WTC11 (cell line): ENCODE measurements around the gene TPD52L2.

Experiments used
- ATF3 ChIP-seq: sonication (generic); formaldehyde crosslinking; conservative IDR thresholded peaks from 2 replicates; pipeline ENCODE4 v1.8.1; 2022; ENCODE audit warnings: mild to moderate bottlenecking, missing genetic modification reagents
- CTCF ChIP-seq: fragments of 200-600 bp; IDR thresholded peaks from 2 replicates; pipeline ENCODE4 v1.8.0; 2022; ENCODE audit warnings: antibody characterized with exemption
- E2F1 ChIP-seq: sonication (generic); formaldehyde crosslinking; IDR thresholded peaks from 2 replicates; pipeline ENCODE4 v1.8.0; 2022; ENCODE audit warnings: mild to moderate bottlenecking, missing genetic modification reagents
- ELF4 ChIP-seq: sonication (generic); formaldehyde crosslinking; IDR thresholded peaks from 2 replicates; pipeline ENCODE4 v1.8.1; 2022; ENCODE audit warnings: low read depth, mild to moderate bottlenecking, moderate library complexity, missing genetic modification reagents
- FOXP4 ChIP-seq: sonication (generic); formaldehyde crosslinking; IDR thresholded peaks from 2 replicates; pipeline ENCODE4 v1.8.0; 2022; ENCODE audit warnings: mild to moderate bottlenecking, missing genetic modification reagents
- JUN ChIP-seq: sonication (generic); formaldehyde crosslinking; IDR thresholded peaks from 2 replicates; pipeline ENCODE4 v1.8.0; 2023; ENCODE audit warnings: mild to moderate bottlenecking, missing genetic modification reagents
- MAX ChIP-seq: sonication (generic); formaldehyde crosslinking; IDR thresholded peaks from 2 replicates; pipeline ENCODE4 v1.8.0; 2022; ENCODE audit warnings: mild to moderate bottlenecking, missing genetic modification reagents
- NR2C2 ChIP-seq: sonication (generic); formaldehyde crosslinking; IDR thresholded peaks from 2 replicates; pipeline ENCODE4 v1.8.0; 2022; ENCODE audit warnings: mild to moderate bottlenecking, missing genetic modification reagents
- OVOL2 ChIP-seq: fragments of 250-450 bp; sonication (Bioruptor Pico); IDR thresholded peaks from 2 replicates; pipeline ENCODE4 v1.9.0; 2021; ENCODE audit warnings: mild to moderate bottlenecking, borderline replicate concordance
- SP1 ChIP-seq: sonication (generic); formaldehyde crosslinking; conservative IDR thresholded peaks from 2 replicates; pipeline ENCODE4 v1.8.1; 2022; ENCODE audit warnings: missing genetic modification reagents
- TEAD4 ChIP-seq: sonication (generic); formaldehyde crosslinking; IDR thresholded peaks from 2 replicates; pipeline ENCODE4 v1.8.0; 2022; ENCODE audit warnings: mild to moderate bottlenecking, missing genetic modification reagents
- ZNF121 ChIP-seq: sonication (generic); formaldehyde crosslinking; IDR thresholded peaks from 2 replicates; pipeline ENCODE4 v1.8.0; 2023; ENCODE audit warnings: missing genetic modification reagents
- ZNF138 ChIP-seq: sonication (generic); formaldehyde crosslinking; conservative IDR thresholded peaks from 2 replicates; pipeline ENCODE4 v1.8.1; 2022; ENCODE audit warnings: mild to moderate bottlenecking, moderate library complexity, missing genetic modification reagents

- TF ChIP-seq TEAD4 = no peak
- TF ChIP-seq ELF4 (CRISPR knock-in tag) = no peak
- no peak for TF ChIP-seq JUN
- no peak for TF ChIP-seq E2F1 (CRISPR knock-in tag)
- TF ChIP-seq NR2C2 (CRISPR knock-in tag) = no peak
- TF ChIP-seq CTCF = no peak
- TF ChIP-seq MAX (CRISPR knock-in tag) = no peak
- TF ChIP-seq ZNF121 (CRISPR knock-in tag) = no peak
- TF ChIP-seq FOXP4 = no peak
- TF ChIP-seq ZNF138 (CRISPR knock-in tag) = no peak
- TF ChIP-seq OVOL2 = no peak
- no peak for TF ChIP-seq ATF3 (CRISPR knock-in tag)
- no peak for TF ChIP-seq SP1
Measured at GRCh38 chr20:63861981-63862901, 2.8 kb upstream of the TPD52L2 start.
